GM19463 (cell line): ENCODE measurements around the gene CFL1.

Experiments
- ATAC-seq: cut with Tn5 transposase; IDR thresholded peaks from one replicate; pipeline ENCODE4 v1.9.1; 2021; ENCODE audit warnings: mild to moderate bottlenecking, moderate library complexity; ENCODE audit not compliant: unreplicated experiment

The CFL1 gene

GRCh38 chr11:65809496-65809895 lies 48.5 kb downstream of the CFL1 start:
- ATAC-seq = no peak

GRCh38 chr11:65808744-65809341 lies 49.1 kb downstream of the CFL1 start:
- ATAC-seq = no peak

GRCh38 chr11:65806979-65807378 lies 51.0 kb downstream of the CFL1 start:
- ATAC-seq = no peak
